Fibroblast of lung (primary cell): Measurements from ENCODE around the gene SLCO2B1. TPM values are rescaled to one million over a fixed set of nuclear protein-coding genes. Genes with fewer than 3 reads are reported as not detected.

Source experiments
- DNase-seq, 2 donors: peaks; one replicate each; pipeline versions ENCODE4 v3.0.0 to v3.0.0-alpha.2; 2010; ENCODE audit warnings: low read depth in 2 of 2
- H2AFZ ChIP-seq: 2 replicates; pipeline ENCODE4 v1.5.1; 2012; ENCODE audit warnings: low read length, control low read depth, inconsistent platforms
- H3K27ac ChIP-seq: 2 replicates; pipeline ENCODE4 v1.5.1; 2011; ENCODE audit warnings: low read length, control low read depth; ENCODE audit not compliant: insufficient read depth
- H3K27me3 ChIP-seq: 2 replicates; pipeline ENCODE4 v1.5.1; 2011; ENCODE audit warnings: mild to moderate bottlenecking, low read length; ENCODE audit not compliant: control insufficient read depth, insufficient read depth
- H3K36me3 ChIP-seq: 2 replicates; pipeline ENCODE4 v1.5.1; 2011; ENCODE audit warnings: low read length; ENCODE audit not compliant: control insufficient read depth, insufficient read depth
- H3K4me1 ChIP-seq: 2 replicates; pipeline ENCODE4 v1.5.1; 2011; ENCODE audit warnings: low read length; ENCODE audit not compliant: control insufficient read depth, insufficient read depth; ENCODE audit errors: extremely low read depth
- H3K4me2 ChIP-seq: 2 replicates; pipeline ENCODE4 v1.5.1; 2011; ENCODE audit warnings: low read length, control low read depth; ENCODE audit not compliant: insufficient read depth; ENCODE audit errors: extremely low read depth
- H3K4me3 ChIP-seq, 4 experiments: fragments of 200-600 bp in 1 of 4; sonication (generic) in 1 of 4; replicated peaks in 1 of 4; 2 replicates each; pipeline ENCODE4 v1.5.1; 2011 to 2016; ENCODE audit warnings: low read length in 4 of 4, low read depth in 3 of 4, mild to moderate bottlenecking in 3 of 4, control low read depth in 2 of 4, inconsistent platforms in 1 of 4, mixed read lengths in 1 of 4; ENCODE audit not compliant: insufficient read depth in 1 of 4; ENCODE audit errors: control extremely low read depth in 1 of 4
- H3K79me2 ChIP-seq: 2 replicates; pipeline ENCODE4 v1.5.1; 2012; ENCODE audit warnings: mild to moderate bottlenecking, low read length, inconsistent platforms; ENCODE audit not compliant: control insufficient read depth, insufficient read depth
- H3K9ac ChIP-seq: 2 replicates; pipeline ENCODE4 v1.5.1; 2011; ENCODE audit warnings: mild to moderate bottlenecking, low read length, control low read depth; ENCODE audit not compliant: insufficient read depth
- H3K9me3 ChIP-seq: 2 replicates; pipeline ENCODE4 v1.5.1; 2012; ENCODE audit warnings: low read depth, low read length; ENCODE audit not compliant: control insufficient read depth, insufficient read depth
- H4K20me1 ChIP-seq: 2 replicates; pipeline ENCODE4 v1.5.1; 2011; ENCODE audit warnings: low read length; ENCODE audit not compliant: control insufficient read depth, insufficient read depth; ENCODE audit errors: extremely low read depth
- CTCF ChIP-seq, 2 donors: IDR thresholded peaks in 1 of 2; conservative IDR thresholded peaks in 1 of 2; 1 replicate in 1 of 2; 2 replicates in 1 of 2; pipeline ENCODE4 v1.5.1; 2011 to 2012; ENCODE audit warnings: low read length in 2 of 2, control low read depth in 1 of 2, inconsistent platforms in 1 of 2, low read depth in 1 of 2, mild to moderate bottlenecking in 1 of 2
- EZH2 ChIP-seq: IDR thresholded peaks from 2 replicates; pipeline ENCODE4 v1.5.1; 2012; ENCODE audit warnings: low read length, control low read depth, mild to moderate bottlenecking; ENCODE audit errors: missing control alignments
- polyA plus RNA-seq, 2 donors: library from polyadenylated mRNA; depleted of rRNA in 1 of 2; stranded (reverse) in 1 of 2; unstranded in 1 of 2; fragments of >200 nt; gene quantifications; 2 replicates each; pipeline ENCODE4 v1.2.1, GENCODE V29; 2011 to 2012; ENCODE audit warnings: missing spikeins in 1 of 2
- total RNA-seq: library from RNA; depleted of rRNA; stranded (reverse); fragments of >200 nt; gene quantifications from 2 replicates; pipeline ENCODE4 v1.2.1, GENCODE V29; 2014

Gene SLCO2B1
- total and polyA plus RNA-seq, 2 donors (not counting 1 experiment from before 2014, with no cell fraction given), result not detected

GRCh38 chr11:75198278-75198973, 47.5 kb downstream of the SLCO2B1 start:
- Histone ChIP-seq H3K27me3 (peaks cover 17% of the 10 kb centered on the region), H3K36me3 (no peaks in the 10 kb centered on the region), H3K4me1 (no peaks in the 10 kb centered on the region), H3K4me2 (no peak overlapping the region), H3K9ac (no peak overlapping the region), H3K4me3 (no peak overlapping the region), H3K27ac (no peak overlapping the region), H3K9me3 (no peaks in the 10 kb centered on the region), H3K79me2 (no peaks in the 10 kb centered on the region), H4K20me1 (no peaks in the 10 kb centered on the region), H2AFZ (no peak overlapping the region)
- no peak for TF ChIP-seq CTCF (conservative IDR thresholded peaks at IDR 0.05 in 1 of 2, IDR thresholded peaks at IDR 0.05 in 1 of 2; ENCODE audit: low read depth in 1 of 2, low read length in 2 of 2)
- no peak for TF ChIP-seq EZH2
- DNase-seq, result no peak

GRCh38 chr11:75199412-75199955, 48.6 kb downstream of the SLCO2B1 start:
- H3K79me2 ChIP-seq, result no peaks in the 10 kb centered on the region
- H2AFZ ChIP-seq, result no peak overlapping the region
- peaks cover 17% of the 10 kb centered on the region for H3K27me3 ChIP-seq
- H3K4me1 ChIP-seq, result no peaks in the 10 kb centered on the region
- H3K9me3 ChIP-seq, result no peaks in the 10 kb centered on the region
- H4K20me1 ChIP-seq, result no peaks in the 10 kb centered on the region
- H3K27ac ChIP-seq, result no peak overlapping the region
- no peak overlapping the region for H3K4me2 ChIP-seq
- TF ChIP-seq CTCF (conservative IDR thresholded peaks at IDR 0.05 in 1 of 2, IDR thresholded peaks at IDR 0.05 in 1 of 2; ENCODE audit: low read depth in 1 of 2, low read length in 2 of 2), result no peak
- no peak for TF ChIP-seq EZH2
- H3K4me3 ChIP-seq, result no peak overlapping the region
- H3K9ac ChIP-seq, result no peak overlapping the region
- H3K36me3 ChIP-seq, result no peaks in the 10 kb centered on the region
- DNase-seq, result no peak

GRCh38 chr11:75200051-75200450, 49.1 kb downstream of the SLCO2B1 start:
- no peak overlapping the region for H2AFZ ChIP-seq
- no peaks in the 10 kb centered on the region for H4K20me1 ChIP-seq
- H3K36me3 ChIP-seq, result no peaks in the 10 kb centered on the region
- peaks cover 17% of the 10 kb centered on the region for H3K27me3 ChIP-seq
- H3K79me2 ChIP-seq, result no peaks in the 10 kb centered on the region
- no peak overlapping the region for H3K27ac ChIP-seq
- no peak overlapping the region for H3K4me3 ChIP-seq
- no peak for DNase-seq
- H3K4me1 ChIP-seq, result no peaks in the 10 kb centered on the region
- no peak overlapping the region for H3K9ac ChIP-seq
- no peaks in the 10 kb centered on the region for H3K9me3 ChIP-seq
- no peak overlapping the region for H3K4me2 ChIP-seq
- TF ChIP-seq EZH2 (no peak), CTCF (conservative IDR thresholded peaks at IDR 0.05 in 1 of 2, IDR thresholded peaks at IDR 0.05 in 1 of 2; ENCODE audit: low read depth in 1 of 2, low read length in 2 of 2) (no peak)
